GM19397 (cell line): Measurements from ENCODE around the gene CLCNKA.
"Not testable (repeated sequence)": the region's sequence is repeated elsewhere in the genome, so short reads cannot be mapped to it uniquely, and the experiment has no call there.

ENCODE experiments used
- ATAC-seq: cut with Tn5 transposase; IDR thresholded peaks from one replicate; pipeline ENCODE4 v1.9.1; 2021; ENCODE audit warnings: mild to moderate bottlenecking, moderate library complexity; ENCODE audit not compliant: unreplicated experiment

The CLCNKA gene

GRCh38 chr1:16061989-16062686 lies 40.3 kb downstream of the CLCNKA start:
- not testable (repeated sequence) for ATAC-seq

GRCh38 chr1:16062687-16063075 lies 40.8 kb downstream of the CLCNKA start:
- not testable (repeated sequence) for ATAC-seq

- ATAC-seq: no peak
Observed at GRCh38 chr1:16063226-16063829, 41.5 kb downstream of the CLCNKA start.

- ATAC-seq: no peak
Observed at GRCh38 chr1:16063921-16064320, 42.1 kb downstream of the CLCNKA start.

- no peak for ATAC-seq
Observed at GRCh38 chr1:16064536-16065268, 42.9 kb downstream of the CLCNKA start.

GRCh38 chr1:16065269-16065576 lies 43.4 kb downstream of the CLCNKA start:
- no peak for ATAC-seq

- ATAC-seq: no peak
Observed at GRCh38 chr1:16066245-16066644, 44.4 kb downstream of the CLCNKA start.

GRCh38 chr1:16067127-16067768 lies 45.4 kb downstream of the CLCNKA start:
- no peak for ATAC-seq

GRCh38 chr1:16067933-16068332 lies 46.1 kb downstream of the CLCNKA start:
- ATAC-seq: no peak

GRCh38 chr1:16068356-16069270 lies 46.8 kb downstream of the CLCNKA start:
- ATAC-seq: no peak

- ATAC-seq: no peak
Observed at GRCh38 chr1:16070640-16071355, 49.0 kb downstream of the CLCNKA start.

- ATAC-seq: no peak
Observed at GRCh38 chr1:16071614-16072013, 49.8 kb downstream of the CLCNKA start.

GRCh38 chr1:16072095-16072494 lies 50.3 kb downstream of the CLCNKA start:
- ATAC-seq: no peak

- ATAC-seq: no peak
Observed at GRCh38 chr1:16072616-16073484, 51.0 kb downstream of the CLCNKA start.

- ATAC-seq: no peak
Observed at GRCh38 chr1:16073490-16074119, 51.8 kb downstream of the CLCNKA start, which contains the start of gene FAM131C. Gene FAM131C (minus strand): TSS chr1:16073651. CDS start chr1:16073442, 209 bp downstream.

GRCh38 chr1:16074217-16074616 lies 52.4 kb downstream of the CLCNKA start:
- ATAC-seq: no peak

GRCh38 chr1:16075337-16076030 lies 53.6 kb downstream of the CLCNKA start:
- ATAC-seq: no peak
